GM12864 (cell line): ENCODE data around the gene SIX3.

ENCODE experiments used
- DNase-seq: peaks from one replicate; pipeline ENCODE4 v3.0.0-alpha.2; 2011; ENCODE audit warnings: low read depth
- H3K4me3 ChIP-seq: 2 replicates; pipeline ENCODE4 v1.5.1; 2011; ENCODE audit warnings: mild to moderate bottlenecking, low read depth, low read length, control low read depth
- CTCF ChIP-seq: IDR thresholded peaks from 2 replicates; pipeline ENCODE4 v1.5.1; 2011; ENCODE audit warnings: low read depth, mild to moderate bottlenecking, moderate library complexity, low read length, control low read depth, inconsistent platforms; ENCODE audit errors: missing control alignments

The SIX3 gene

GRCh38 chr2:44967056-44967455 lies 25.6 kb downstream of the SIX3 start:
- TF ChIP-seq CTCF = no peak
- H3K4me3 ChIP-seq = no peak overlapping the region
- DNase-seq = no peak

GRCh38 chr2:44967727-44968432 lies 26.4 kb downstream of the SIX3 start:
- no peak for TF ChIP-seq CTCF
- H3K4me3 ChIP-seq = no peak overlapping the region
- DNase-seq = no peak

GRCh38 chr2:44969936-44970335 lies 28.4 kb downstream of the SIX3 start:
- H3K4me3 ChIP-seq = no peak overlapping the region
- TF ChIP-seq CTCF = no peak
- no peak for DNase-seq

GRCh38 chr2:44970846-44971450 lies 29.4 kb downstream of the SIX3 start:
- TF ChIP-seq CTCF = no peak
- H3K4me3 ChIP-seq = no peak overlapping the region
- no peak for DNase-seq

GRCh38 chr2:44972771-44973535 lies 31.5 kb downstream of the SIX3 start:
- no peak for DNase-seq
- H3K4me3 ChIP-seq = peak overlapping the region; percentile 8
- no peak for TF ChIP-seq CTCF

- no peak for DNase-seq
- no peak overlapping the region for H3K4me3 ChIP-seq
Measured at GRCh38 chr2:44974064-44974715, 32.7 kb downstream of the SIX3 start.

More at GRCh38 chr2:44974064-44974715, 32.7 kb downstream of the SIX3 start:
- peak; percentile 57 for TF ChIP-seq CTCF
